Measurements from ENCODE around the gene IFI35. TPM values are rescaled to one million over a fixed set of nuclear protein-coding genes. Genes with fewer than 3 reads are reported as not detected.
A peak's percentile ranks its signal among the peaks of the same experiment; 100 is the strongest.
"Not testable (repeated sequence)": the region's sequence is repeated elsewhere in the genome, so short reads cannot be mapped to it uniquely, and the experiment has no call there.

Gene IFI35
- 14.4 TPM for total RNA-seq
- long read RNA-seq, transcript IFI35-204 (7 exons, 1,232 nt): major isoform, 6 of 15 reads
- long read RNA-seq, partial matches to known transcripts: 3 of 15 reads
- long read RNA-seq, other reads (novel, unspliced or antisense): 3 of 15 reads

DNA sequence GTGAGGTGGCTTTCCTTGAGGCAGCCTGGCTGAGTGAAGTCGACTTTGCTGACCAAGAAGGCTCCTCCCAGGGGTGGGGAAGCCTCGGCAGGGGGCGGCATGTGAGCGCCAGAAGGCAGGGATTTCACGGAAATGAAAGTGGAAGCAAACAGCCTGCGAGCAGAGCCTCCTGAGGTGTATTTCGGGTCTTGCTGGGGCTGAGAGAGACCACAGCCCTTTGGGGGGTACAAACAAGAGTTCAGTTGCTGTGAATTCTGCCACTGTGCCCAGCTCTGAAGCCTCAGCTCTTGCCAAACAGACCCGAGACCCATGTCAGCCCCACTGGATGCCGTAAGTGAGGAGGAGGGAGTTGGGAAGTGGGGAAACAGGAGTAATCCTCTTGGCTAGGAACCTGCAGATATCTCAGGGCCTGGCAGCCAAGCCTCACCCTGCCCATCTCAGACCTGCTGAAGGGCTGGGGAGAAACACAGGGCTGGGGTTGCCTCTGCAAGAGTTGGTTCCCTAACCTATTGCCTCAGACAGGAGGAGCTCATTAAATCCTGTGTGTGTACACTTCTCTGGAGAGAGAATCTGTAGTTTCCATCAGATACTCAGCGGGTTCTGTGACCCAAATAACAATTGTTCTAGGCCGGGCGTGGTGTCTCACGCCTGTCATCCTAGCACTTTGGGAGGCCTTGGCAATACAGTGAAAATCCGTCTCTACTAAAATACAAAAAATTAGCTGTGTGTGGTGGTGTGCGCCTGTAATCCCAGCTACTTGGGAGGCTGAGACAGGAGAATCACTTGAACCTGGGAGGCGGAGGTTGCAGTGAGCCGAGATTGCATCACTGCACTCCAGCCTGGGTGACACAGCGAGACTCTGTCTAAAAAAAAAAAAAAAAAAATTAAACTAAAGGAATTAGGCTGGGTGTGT is at the start of gene IFI35:
IFI35 (plus strand) TSS at position 146 of the 913 bp plus-strand sequence; CDS start at position 310, 164 bp downstream.
- ATAC-seq (ENCODE audit: poor library complexity) (peak; percentile 91), DNase-seq (peak; percentile 91)
- intact Hi-C loops (cut with DNase I): no loop called here

DNA sequence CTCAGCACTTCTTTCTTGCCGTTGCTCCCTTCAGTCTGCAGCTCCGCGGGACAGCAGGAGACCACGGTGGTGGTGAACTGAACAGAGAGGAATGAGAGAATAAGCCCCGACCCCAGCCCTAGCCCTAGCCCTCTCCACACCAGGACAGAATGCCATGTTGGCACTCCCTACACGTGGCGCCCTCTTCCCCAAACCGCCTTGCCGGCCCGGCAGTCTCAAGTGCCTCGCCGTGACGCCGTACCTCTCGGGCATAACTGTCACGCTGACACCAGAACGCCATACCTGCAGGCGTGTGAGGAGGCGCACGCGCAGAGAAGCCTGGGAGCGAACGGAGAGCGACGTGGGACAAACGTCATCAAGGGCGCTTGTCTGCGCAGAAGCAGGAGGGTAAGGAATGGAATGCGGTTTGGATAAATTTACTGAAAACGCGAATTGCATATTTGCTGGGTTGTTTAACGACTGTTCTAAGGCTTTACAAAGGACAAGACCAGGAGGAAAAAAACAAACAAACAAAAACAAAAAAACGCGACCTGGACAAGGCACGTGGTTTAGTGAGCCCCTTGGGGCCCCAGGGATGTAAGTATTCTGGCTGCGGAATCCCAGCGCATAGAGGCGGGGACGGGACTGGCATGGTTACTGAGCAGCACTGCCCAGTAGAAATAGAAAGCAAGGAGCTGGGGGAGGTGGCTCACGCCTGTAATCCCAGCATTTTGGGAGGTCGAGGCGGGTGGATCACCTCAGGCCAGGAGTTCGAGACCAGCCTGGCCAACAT is 42.2 kb upstream of the IFI35 start, which contains the start of gene AARSD1:
AARSD1 (minus strand) TSS at position 294 of the 772 bp plus-strand sequence; CDS start at position 280, 14 bp downstream.
- intact Hi-C loops (cut with DNase I): no loop called here
- peak; percentile 95 for DNase-seq
- ATAC-seq (ENCODE audit: poor library complexity): peak; percentile 98

DNA sequence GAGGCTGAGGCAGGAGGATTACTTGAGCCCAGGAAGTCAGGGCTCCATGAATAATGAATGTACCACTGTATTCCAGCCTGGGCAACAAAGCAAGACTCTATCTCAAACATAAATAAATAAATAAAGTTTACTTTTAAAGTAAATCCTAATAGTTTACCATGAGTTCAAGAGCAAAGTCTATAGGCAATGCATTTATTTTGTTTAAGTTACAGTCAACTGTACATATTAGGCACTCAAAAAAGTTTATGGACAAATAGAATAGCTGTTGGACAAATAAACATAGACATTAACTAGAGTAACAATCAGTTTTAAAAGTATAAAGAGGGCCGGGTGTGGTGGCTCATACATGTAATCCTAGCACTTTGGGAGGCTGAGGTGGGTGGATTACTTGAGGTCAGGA is 38.7 kb upstream of the IFI35 start:
- intact Hi-C loops (cut with DNase I): no loop called here
- DNase-seq (no peak), ATAC-seq (ENCODE audit: poor library complexity) (no peak)

DNA sequence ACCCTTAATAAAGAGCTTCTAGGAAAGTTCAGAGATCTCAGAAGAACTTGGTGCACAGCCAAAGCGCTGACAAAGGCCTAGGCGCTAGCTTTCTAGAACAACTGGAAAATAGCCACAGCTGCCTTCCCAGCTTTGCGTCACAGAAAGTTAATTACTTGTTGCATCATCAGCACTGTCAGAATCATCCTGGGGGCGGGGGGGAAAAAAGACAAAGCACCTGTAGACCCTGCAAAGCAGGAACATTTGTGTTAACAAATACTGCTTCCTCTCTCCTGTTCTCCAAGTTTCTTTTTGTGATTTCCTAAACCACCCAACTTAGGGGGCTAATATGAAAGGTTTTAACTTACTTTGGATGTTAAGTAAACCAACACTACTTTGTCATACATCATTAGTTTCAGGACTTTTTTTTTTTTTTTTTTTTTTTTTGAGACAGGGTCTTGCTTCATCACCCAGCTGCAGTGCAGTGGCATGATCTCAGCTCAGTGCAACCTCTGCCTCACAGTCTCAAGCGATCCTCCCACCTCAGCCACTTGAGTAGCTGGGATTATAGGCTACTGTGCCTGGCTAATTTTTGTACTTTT is 37.5 kb upstream of the IFI35 start:
- intact Hi-C loops (cut with DNase I): no loop called here
- ATAC-seq (ENCODE audit: poor library complexity) (no peak), DNase-seq (no peak)

DNA sequence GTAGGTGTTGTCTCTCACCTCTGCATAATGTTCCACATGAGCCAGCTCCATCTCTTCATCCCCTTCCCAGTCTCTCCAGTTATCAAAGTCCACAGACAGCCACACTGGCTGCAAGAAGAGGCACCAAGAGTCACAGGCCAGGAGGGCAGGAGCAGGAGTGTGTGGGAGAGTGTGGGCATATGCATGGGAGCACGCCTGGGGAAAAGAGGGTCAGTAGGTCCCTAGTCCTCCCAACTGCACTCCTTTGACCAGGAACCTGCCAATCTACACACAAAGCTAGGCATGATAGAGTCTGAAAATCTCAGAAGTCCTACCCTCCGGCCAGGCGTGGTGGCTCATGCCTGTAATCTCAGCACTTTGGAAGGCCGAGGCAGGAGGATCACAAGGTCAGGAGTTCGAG is 35.0 kb upstream of the IFI35 start:
- DNase-seq (no peak), ATAC-seq (ENCODE audit: poor library complexity) (no peak)
- intact Hi-C loops (cut with DNase I): no loop called here

DNA sequence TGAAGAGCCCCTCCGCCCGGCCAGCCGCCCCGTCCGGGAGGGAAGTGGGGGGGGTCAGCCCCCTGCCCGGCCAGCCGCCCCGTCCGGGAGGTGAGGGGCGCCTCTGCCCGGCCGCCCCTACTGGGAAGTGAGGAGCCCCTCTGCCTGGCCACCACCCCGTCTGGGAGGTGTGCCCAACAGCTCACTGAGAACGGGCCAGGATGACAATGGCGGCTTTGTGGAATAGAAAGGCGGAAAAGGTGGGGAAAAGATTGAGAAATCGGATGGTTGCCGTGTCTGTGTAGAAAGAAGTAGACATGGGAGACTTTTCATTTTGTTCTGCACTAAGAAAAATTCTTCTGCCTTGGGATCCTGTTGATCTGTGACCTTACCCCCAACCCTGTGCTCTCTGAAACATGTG is 33.3 kb upstream of the IFI35 start:
- ATAC-seq (ENCODE audit: poor library complexity); intact Hi-C loops (cut with DNase I); DNase-seq: not testable (repeated sequence)

DNA sequence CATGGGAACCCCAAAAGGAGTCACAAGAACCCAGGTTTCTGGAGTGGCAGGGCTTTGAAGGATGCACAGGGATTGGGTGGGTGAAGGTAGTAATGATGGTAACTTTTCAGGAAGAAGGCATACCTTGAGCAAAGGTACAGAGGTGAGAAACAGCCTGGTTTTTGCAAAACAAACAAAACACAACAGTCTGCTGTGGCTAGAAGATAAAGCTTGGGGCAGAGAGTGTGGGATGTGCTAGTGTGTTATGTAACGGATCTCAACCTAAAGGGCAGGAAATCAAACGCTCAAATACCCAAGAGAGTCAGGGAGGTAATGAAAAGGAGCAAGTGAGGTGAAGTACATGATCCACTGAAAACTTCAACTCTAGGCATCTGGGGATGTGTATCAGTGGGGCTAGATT is 31.3 kb upstream of the IFI35 start:
- intact Hi-C loops (cut with DNase I): no loop called here
- no peak for DNase-seq
- no peak for ATAC-seq (ENCODE audit: poor library complexity)

DNA sequence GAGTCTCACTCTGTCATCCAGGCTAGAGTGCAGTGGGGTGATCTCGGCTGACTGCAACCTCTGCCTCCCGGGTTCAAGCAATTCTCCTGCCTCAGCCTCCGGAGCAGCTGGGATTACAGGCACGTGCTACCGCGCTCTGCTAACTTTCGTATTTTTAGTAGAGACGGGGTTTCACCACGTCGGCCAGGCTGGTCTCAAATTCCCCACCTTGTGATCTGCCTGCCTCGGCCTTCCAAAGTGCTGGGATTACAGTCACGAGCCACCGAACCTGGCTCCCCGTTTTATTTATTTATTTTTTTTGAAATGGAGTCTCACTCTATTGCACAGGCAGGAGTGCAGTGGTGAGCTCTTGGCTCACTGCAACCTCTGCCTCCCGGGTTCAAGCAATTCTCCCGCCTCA is 30.9 kb upstream of the IFI35 start:
- intact Hi-C loops (cut with DNase I); ATAC-seq (ENCODE audit: poor library complexity): not testable (repeated sequence)

DNA sequence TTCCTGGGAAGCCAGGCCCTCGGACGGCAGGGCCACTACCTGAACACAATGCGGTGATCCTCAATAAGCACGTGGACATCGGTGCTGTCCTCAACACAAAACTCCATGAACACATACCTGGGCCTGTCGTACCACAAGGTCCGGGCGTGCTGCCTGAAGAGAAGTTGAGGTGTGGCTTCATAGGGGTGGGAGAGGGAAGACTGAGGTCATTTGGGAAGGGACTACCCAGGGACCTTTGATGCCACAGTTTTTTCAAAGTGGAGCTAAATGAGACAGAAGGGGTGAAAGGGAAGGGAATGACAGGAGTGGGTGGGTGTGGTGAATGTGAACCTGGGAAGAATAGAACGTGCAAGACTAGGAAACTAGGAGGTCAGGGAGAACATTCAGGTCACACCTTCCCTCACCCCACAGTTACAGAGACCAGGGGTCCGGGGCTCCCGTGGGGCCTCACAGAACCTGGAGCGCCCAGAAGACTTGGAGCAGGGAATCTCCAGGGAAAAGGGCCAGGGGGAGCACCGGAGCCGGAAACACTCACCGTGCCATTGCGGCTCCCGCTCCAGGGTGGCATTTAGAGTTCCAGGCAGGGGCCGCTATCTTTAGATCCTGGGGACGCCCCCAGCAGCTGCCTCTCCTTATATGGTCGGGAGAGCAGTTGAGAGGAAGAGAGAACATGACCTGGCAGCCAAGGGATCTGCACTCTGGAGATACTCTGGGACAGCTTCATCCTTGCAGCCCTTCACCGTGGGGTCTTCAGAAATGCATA is 26.9 kb upstream of the IFI35 start, which contains the start of gene PTGES3L:
PTGES3L (minus strand) TSS at position 570 of the 763 bp plus-strand sequence; CDS start at position 543, 27 bp downstream.
- intact Hi-C loops (cut with DNase I): no loop called here
- DNase-seq (peak; percentile 70), ATAC-seq (ENCODE audit: poor library complexity) (peak; percentile 85)

More for the DNA sequence above, 30.9 kb upstream of the IFI35 start:
- not testable (repeated sequence) for DNase-seq

DNA sequence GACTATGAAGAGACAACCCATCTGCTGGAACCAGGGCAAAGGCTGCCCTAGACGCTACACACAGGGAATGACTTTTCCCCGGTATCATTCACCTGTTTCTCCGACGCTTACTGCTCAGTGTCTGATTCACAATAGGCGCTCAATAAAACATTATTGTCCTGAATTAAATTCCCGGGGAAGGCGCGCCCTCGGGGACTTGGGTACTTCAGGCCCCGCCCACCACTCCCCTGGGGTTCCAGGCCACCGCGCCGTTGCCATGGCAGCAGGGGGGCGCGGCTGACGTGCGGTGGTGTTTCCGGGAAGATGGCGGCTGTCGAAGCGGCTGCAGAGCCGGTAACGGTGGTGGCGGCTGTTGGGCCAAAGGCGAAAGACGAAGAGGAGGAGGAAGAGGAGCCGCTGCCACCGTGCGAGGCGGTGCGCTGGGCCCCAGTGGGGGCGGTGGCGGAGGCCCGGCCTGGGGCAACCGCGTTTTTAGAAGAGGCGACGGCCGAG is 26.3 kb upstream of the IFI35 start, which contains the start of gene RUNDC1:
RUNDC1 (plus strand) TSS at position 292 of the 492 bp plus-strand sequence; CDS start at position 304, 12 bp downstream.
- intact Hi-C loops (cut with DNase I): no loop called here
- DNase-seq: peak; percentile 97
- peak; percentile 96 for ATAC-seq (ENCODE audit: poor library complexity)

DNA sequence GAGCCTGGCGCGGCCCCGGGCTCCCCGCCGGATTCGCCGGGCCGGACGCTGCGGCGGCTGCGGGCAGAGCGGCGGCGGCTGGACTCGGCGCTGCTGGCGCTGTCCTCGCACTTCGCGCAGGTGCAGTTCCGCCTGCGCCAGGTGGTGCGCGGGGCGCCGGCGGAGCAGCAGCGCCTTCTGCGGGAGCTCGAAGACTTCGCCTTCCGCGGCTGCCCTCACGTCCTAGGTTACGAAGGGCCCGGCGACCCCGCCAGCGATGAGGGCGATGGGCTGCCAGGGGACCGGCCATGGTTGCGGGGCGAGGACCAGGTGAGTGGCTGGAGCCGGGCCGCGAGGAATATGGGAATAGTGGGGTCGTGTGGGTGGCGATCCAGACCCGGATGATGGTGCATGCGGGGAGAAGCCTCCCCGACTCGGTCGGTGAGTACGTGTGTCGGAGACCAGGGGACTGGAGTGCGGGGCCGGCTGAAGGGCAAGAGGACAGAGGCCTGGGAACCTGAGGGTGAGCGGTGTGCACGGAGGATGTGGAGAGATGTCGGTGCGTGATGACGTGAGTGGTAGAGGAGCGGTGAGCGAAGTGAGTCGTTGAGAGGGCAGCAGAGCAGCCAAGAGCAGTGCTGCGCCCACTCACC is 25.7 kb upstream of the IFI35 start:
- DNase-seq: peak; percentile 52
- ATAC-seq (ENCODE audit: poor library complexity): peak; percentile 61
- intact Hi-C loops (cut with DNase I): no loop called here

DNA sequence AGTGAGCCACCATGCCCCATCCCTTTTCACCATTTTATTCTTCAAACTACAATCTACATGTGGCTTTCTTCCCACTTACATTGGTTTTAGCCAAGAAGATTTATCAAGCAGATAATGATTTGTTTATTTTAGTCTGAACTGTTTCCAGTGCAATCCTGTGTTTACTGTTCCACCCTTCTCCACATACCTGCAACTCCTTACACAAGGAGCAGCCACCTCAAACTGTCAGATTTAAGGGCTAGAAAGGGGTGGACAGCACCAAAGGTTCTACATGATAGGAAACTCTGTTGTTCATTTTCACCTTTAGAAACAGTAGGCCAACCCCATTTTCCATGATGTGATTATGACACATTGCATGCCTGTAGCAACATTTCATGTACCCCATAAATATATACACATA is 24.3 kb upstream of the IFI35 start:
- intact Hi-C loops (cut with DNase I): no loop called here
- ATAC-seq (ENCODE audit: poor library complexity) (no peak), DNase-seq (no peak)

DNA sequence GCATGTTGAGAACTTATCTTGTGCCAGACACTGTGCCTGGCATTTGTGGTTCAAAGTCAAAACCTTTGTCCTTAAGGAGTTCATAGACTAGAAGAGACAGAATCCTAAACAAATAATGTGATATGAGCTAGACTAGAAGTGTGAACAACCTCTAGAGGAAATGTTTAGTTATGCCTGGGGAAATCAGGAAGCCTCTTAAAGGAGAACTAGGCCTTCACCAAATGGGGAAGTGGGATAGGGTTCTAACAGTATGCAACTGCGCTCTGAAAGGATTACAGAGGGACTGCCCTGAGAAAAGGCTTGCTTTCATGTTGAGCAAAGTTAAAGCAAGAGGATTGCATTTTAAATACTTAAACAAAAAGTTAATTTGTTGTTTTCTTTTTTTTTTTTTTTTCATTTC is 21.4 kb upstream of the IFI35 start:
- ATAC-seq (ENCODE audit: poor library complexity): no peak
- DNase-seq: no peak
- intact Hi-C loops (cut with DNase I): no loop called here

DNA sequence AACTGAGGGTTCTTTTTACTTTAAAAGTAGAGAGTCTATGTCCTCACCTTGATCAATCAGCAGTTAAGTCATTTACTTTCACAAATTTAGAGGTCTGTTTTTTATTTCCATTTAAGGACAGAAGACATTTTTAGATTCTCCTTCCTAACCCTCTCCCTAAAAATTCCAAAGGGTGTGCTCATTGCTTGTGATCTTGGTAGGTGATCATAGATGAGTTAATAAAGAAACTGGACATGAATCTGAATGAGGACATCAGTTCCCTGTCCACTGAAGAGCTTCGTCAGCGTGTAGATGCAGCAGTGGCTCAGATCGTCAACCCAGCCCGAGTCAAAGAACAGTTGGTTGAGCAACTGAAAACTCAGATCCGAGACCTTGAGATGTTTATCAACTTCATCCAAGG is 17.4 kb upstream of the IFI35 start:
- DNase-seq (no peak), ATAC-seq (ENCODE audit: poor library complexity) (no peak)
- intact Hi-C loops (cut with DNase I): no loop called here

DNA sequence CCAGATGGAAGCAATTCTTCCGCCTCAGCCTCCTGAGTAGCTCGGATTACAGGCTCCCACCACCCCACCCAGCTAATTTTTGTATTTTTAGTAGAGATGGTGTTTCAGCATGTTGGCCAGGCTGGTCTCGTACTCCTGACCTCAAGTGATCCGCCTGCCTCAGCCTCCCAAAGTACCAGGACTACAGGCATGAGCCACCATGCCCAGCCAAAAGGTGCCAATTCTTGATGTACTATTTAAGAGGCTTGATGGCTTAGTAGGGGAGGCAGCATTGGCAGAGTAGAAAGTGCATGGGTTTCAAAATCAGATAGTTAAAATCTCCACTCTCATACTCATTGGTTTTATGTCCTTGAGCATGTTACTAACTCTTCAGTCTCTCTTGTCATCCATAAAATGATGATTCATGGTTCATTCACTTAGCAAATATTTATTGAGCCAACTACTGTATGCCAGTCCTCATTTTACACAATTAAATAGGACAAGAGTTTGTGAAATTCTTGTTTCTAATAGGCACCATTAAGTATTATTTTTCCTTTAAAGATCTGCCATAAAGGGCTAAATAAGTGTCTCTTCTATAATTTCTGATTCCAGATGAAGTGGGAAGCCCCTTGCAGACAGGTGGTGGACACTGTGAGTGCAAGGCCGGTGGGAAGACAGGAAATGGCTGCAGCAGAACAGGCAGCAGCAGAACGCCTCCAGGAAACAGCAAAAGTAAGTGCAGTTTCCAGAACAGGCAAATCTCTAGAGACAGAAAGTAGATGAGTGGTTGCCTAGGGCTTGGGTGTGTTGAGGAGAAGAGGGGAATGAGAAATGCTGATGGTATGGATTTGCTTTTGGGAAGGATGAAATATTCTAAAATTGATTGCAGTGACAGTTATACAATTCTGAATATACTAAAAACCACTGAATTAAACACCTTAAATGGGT is 16.6 kb upstream of the IFI35 start:
- intact Hi-C loops (cut with DNase I): no loop called here

DNA sequence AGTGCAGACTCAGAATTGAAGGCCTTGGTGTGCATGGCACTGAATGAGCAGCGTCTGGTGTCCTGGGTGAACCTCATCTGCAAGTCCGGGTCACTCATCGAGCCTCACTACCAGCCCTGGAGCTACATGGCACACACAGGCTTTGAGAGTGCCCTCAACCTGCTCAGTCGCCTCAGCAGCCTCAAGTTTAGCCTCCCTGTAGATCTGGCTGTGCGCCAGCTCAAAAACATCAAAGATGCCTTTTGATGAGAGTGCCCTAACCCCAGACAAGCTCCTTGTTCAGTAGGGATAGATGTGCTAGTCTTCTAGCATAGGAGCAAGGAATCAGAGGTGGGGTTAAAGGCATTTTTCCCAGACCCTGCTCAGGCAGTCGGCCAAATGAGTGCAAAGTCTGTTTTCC is 15.1 kb upstream of the IFI35 start:
- intact Hi-C loops (cut with DNase I): no loop called here
- DNase-seq (no peak), ATAC-seq (ENCODE audit: poor library complexity) (no peak)

More for the DNA sequence above, 16.6 kb upstream of the IFI35 start:
- ATAC-seq (ENCODE audit: poor library complexity): no peak
- no peak for DNase-seq

All from Right ventricle myocardium superior (tissue), 1 donor.